Testis (tissue), 2 donors: Measurements from ENCODE around the gene CIBAR2.

Experiments used
- POLR2A ChIP-seq: fragments of 450-650 bp; IDR thresholded peaks from one replicate; pipeline ENCODE4 v1.6.1; 2017; ENCODE audit warnings: antibody characterized with exemption, mild to moderate bottlenecking, moderate library complexity
- TF ChIP-seq, protein P1 (sequence below), 3 experiments: fragments of 450-650 bp in 2 of 3; fragments of 200-600 bp in 1 of 3; sonication (generic) in 1 of 3; IDR thresholded peaks; one replicate each; pipeline ENCODE4 v1.5.1; 2016 to 2019; ENCODE audit warnings: antibody characterized with exemption in 3 of 3, mild to moderate bottlenecking in 2 of 3, moderate library complexity in 1 of 3

DNA sequence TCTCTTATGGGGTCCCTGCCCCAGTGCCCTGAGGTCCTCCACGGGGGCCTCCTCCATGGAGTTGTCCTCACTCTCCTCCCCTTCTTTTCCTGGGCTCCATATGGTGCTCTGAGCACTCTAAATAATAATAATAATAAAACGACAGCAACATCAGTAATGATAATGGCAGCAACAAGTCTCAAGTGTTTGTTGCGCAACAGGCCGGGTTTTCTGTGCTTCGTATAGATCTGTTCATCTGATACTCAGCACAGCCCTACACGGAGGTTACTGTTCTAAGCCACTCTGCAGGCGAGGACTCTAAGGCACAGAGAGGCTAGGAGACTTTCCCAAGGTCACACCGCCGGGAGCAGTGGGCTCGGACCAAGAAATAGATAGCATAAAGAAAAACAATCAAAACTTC lies 13.7 kb downstream of the CIBAR2 start:
- TF ChIP-seq, protein P1, sequence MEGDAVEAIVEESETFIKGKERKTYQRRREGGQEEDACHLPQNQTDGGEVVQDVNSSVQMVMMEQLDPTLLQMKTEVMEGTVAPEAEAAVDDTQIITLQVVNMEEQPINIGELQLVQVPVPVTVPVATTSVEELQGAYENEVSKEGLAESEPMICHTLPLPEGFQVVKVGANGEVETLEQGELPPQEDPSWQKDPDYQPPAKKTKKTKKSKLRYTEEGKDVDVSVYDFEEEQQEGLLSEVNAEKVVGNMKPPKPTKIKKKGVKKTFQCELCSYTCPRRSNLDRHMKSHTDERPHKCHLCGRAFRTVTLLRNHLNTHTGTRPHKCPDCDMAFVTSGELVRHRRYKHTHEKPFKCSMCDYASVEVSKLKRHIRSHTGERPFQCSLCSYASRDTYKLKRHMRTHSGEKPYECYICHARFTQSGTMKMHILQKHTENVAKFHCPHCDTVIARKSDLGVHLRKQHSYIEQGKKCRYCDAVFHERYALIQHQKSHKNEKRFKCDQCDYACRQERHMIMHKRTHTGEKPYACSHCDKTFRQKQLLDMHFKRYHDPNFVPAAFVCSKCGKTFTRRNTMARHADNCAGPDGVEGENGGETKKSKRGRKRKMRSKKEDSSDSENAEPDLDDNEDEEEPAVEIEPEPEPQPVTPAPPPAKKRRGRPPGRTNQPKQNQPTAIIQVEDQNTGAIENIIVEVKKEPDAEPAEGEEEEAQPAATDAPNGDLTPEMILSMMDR (IDR thresholded peaks at IDR 0.05): no peak
- no peak for TF ChIP-seq POLR2A
